Globus pallidus (tissue), 1 donor: Measurements from ENCODE around the gene CHPF.

Experiments
- DNase-seq: peaks from one replicate; pipeline ENCODE4 v3.0.0-alpha.2; 2015; ENCODE audit warnings: low spot score

CHPF gene, protein sequence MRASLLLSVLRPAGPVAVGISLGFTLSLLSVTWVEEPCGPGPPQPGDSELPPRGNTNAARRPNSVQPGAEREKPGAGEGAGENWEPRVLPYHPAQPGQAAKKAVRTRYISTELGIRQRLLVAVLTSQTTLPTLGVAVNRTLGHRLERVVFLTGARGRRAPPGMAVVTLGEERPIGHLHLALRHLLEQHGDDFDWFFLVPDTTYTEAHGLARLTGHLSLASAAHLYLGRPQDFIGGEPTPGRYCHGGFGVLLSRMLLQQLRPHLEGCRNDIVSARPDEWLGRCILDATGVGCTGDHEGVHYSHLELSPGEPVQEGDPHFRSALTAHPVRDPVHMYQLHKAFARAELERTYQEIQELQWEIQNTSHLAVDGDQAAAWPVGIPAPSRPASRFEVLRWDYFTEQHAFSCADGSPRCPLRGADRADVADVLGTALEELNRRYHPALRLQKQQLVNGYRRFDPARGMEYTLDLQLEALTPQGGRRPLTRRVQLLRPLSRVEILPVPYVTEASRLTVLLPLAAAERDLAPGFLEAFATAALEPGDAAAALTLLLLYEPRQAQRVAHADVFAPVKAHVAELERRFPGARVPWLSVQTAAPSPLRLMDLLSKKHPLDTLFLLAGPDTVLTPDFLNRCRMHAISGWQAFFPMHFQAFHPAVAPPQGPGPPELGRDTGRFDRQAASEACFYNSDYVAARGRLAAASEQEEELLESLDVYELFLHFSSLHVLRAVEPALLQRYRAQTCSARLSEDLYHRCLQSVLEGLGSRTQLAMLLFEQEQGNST

DNA sequence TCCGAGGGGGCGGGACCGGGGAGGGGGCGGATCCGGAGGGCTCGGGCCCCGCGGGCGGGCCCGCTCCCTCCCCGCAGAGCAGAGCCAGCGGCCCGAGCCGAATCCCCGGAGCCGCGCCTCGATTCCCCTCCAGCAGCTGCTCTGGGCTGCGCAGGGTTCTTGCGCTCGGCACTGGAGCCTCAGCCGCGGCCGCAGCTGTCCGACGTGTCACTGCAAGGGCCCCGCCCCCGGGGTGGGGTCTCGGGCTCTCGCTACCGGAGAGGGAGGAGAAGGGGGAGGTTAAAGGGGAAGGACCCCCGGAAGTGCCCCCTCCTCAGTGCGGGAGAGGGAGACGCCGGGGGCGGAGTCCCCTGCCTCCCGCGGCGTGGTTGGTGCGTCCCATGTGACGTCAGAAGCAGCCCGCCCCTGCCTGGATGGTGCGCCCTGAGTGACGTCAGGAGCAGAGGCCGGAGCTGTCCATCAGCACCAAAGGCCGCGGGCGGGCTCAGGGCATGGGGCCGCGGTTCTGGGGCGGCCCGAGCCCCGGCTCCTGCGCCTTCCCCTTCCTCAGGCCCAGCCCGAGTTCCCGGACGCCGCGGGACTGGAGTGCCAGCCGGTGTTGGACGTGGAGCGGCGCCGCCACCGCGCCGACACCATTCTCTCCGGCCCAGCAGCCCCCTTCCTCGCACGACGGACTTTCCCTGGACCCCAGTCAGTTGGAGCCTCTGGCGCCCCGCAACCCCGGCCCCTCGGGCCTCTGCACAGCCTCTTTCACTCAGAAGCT lies at the start of gene CHPF, which contains the start of gene TMEM198:
TSS of gene CHPF (minus strand) at position 214 of the 763 bp plus-strand sequence. CDS start 271 bp downstream, outside the sequence.
TSS of gene TMEM198 (plus strand) at position 433 of the 763 bp plus-strand sequence. CDS start 700 bp downstream, outside the sequence.
- peak; percentile 99 for DNase-seq

DNA sequence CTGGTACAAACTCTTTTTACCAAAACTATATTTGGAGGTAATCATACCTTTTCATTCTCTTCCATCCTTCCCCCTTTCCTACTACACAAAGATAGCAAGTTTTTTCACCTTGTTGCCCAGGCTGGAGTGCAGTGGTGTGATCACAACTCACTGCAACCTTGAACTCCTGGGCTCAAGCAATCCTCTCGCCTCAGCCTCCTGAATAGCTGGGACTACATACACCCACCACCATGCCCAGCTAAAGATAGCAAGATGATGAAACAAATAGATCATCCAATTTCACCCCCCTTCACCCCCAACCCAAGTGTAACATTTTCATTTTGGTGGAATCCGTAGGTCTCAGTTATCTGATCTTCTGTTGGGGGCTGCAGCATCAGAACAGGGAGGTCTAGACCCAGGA lies 49.5 kb upstream of the CHPF start:
- no peak for DNase-seq

DNA sequence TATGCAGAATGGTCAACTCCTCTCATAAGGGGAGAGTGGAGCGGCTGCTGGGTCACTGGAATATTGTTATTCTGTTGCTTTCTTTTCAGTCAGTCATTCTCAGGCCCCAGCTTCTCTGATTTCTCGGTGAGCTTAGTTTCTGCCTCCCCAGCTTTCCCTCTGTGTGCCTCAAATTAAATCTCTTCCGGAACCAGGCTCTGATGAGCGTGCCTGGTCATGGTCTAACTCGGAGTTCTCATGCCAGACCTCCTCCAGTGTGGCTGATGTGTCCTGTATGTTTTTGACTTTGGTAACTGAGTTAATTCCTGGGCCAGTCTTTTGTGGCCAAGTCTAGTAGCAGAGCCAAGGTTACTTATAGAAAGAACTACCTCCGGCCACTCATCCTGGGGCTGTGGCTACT lies 49.1 kb upstream of the CHPF start:
- DNase-seq = no peak

DNA sequence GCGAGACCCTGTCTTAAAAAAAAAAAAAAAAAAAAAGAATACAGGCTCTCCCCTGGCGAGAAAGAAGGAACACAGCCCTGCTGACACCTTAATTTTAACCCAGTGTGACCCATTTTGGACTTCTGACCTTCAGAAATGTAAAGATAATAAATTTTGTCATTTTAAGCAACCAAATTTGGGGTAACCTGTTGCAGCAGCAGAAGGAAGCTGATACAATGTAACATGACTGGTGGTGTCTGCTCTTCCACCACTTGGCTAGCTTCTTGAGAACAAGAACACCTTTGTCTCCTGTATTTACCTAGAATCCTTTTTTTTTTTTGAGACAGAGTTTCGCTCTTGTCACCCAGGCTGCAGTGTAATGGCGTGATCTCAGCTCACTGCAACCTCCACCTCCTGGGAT lies 47.5 kb upstream of the CHPF start:
- DNase-seq = no peak

DNA sequence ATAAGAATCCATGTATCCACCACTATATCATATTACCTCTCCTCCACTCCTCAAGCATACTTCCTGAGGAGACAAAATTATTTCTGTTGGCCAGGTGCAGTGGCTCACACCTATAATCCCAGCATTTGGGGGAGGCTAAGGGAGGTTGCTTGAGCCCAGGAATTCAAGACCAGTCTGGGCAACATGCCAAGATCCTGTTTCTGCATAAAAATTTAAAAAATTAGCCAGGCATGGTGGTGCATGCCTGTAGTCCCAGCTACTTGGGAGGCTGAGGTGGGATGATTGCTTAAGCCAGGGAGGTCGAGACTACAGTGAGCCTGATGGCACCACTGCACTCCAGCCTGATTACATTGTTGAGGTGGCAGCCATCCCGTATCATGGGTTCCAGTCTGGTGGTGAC lies 37.7 kb upstream of the CHPF start:
- no peak for DNase-seq

DNA sequence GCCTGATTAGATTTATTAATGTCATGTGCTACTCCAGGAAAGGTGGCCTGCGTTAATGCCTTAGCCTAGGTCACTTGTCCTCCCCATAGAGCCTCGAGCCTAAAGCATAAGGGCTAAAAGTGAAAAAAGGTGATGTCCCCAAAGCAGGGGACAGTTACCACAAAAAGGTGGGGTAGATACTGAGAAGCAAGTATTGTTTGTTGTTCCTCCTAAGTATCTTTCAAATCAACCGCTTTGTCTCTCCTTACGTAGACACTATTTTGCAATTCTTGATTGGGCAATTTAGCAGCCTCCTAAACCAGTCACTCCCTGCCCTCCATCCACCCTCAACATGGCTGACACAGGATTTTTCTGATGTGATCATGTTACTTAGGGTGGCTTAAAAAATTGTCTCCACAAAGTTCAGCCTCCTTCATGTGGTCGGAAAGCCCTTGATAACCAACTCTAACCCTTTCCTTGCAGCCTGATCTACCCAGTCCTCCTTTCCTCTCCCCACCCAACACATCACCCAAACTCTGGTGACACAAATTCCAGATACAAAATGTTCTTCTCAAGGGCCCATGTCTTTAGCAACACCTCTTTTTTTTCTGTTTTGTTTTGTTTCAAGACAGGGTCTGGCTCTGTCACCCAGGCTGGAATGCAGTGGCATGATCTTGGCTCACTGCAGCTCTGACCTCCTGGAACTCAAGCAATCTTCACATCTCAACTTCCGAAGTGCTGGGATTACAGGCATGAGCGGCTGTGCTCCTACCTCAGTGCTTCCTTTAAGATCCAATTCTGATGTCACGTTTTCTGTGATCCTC lies 35.4 kb upstream of the CHPF start:
- DNase-seq = no peak

DNA sequence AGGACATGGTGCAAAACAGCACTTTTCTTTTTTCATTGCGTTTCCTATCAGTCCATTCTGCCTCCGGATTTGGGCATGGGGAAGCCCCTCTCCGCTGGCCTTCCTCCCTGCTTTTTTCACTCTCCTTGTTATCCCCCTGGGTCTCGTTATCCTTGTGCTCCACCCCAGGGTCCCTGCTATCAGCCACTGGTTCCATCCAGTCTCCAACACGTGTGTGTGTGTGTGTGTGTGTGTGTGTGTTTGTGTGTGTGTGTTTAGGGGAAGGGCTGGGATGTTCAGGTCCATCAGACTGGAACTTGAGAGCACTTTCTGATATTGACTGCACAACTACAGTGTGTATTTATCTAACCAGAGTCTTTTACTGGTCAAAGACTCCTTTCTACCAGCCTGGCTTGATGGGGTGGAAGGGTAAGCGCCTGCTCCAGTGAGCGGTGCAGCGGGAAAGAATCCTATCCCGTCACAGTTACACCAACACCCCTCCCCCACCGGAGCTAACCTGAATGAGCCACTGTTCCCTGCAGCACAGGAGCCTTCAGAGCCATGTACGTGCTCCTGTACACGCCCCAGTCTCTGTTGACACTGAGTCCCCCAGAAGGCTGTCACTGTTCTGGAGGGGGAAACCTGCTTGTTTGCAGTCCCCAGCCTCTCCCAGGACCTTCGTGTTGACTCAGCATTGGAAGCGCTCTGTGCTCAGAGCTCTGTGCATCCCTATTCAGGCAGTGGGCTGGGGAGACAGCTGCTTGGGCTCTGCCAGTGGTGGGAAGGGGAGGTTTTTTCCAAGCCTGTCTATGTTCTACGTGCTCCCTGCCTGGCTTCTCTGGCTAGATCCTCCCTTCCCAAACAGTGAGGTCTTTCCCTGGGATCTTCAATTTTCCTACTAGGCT lies 33.1 kb upstream of the CHPF start:
- DNase-seq = no peak

DNA sequence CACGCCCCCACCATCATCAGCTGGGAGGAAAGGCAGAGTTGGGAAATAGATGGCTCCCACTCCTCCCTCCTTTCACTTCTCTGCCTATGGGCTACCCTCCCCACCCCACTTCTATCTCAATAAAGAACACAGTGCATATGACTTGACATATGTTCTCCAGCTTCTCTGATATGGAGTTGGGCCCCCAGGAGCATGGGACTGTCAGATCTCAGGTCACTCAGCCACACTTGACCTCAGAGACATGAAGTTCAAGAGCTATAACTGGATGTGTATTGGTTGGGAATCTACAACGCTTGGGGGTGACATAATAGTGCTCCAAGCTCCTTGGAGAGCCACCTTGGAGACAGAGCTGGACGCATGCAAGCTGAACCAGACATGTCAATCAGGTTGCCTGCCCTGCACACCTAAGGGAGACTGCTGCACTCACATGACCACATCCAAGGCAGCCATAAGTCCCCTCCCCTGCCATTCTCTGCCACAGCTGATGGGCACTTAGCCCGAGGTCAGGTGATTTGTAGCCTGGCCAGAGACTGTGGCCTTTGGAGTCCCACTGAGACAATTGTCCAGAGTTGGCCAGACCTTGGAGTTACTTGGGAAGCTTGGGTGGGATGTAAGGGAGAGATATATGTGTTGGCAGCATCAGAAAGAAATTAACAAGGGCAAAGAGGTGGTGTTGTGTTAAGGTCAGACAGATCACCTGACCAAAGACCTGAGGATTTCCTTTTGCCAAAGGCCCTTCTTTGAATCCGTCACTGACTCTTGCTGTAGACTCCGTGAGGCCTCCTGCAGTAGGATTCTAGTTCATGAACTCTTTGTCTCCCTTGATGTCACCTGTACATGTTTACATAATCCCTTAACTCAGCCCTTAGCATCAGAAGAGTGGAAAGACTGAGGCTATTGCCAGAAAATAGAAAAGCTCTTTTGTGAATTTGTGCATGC lies 32.2 kb upstream of the CHPF start:
- no peak for DNase-seq

DNA sequence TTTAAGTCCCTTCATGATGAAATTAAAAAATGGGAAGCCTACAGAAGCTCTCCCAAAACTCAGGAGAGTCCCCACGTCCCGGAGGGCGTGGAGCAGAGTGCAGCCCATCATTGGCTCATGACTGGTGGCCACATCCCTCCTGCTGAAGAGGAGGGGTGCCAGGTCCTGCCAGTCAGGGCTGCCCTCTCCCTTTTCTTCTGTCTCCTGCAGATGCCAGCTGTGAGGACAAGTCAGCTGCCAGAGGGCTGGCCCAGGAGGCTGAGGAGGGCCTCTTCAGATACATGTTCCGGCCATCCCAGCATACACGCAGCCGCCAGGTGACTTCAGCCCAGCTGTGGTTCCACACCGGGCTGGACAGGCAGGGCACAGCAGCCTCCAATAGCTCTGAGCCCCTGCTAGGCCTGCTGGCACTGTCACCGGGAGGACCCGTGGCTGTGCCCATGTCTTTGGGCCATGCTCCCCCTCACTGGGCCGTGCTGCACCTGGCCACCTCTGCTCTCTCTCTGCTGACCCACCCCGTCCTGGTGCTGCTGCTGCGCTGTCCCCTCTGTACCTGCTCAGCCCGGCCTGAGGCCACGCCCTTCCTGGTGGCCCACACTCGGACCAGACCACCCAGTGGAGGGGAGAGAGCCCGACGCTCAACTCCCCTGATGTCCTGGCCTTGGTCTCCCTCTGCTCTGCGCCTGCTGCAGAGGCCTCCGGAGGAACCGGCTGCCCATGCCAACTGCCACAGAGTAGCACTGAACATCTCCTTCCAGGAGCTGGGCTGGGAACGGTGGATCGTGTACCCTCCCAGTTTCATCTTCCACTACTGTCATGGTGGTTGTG lies 31.1 kb upstream of the CHPF start:
- DNase-seq = no peak

DNA sequence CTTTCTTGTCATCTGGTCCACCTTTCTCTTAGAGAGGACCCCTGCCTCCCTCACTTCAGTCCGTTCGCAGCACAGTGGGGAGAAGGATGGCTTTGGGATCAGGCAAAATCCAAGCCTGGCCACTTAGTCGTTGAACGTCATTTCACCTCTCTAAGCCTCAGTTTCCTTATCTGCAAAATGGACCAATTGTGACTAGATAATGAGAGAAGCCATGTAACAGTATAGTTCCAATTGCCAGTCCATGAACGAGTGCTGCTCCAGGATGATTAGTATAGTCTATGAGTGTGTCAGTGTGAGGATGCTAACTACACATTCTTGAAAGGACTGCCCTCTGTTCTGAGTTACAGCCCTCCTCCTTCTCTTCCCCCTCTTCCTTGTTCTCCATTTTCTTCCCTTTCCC lies 29.6 kb upstream of the CHPF start:
- no peak for DNase-seq

DNA sequence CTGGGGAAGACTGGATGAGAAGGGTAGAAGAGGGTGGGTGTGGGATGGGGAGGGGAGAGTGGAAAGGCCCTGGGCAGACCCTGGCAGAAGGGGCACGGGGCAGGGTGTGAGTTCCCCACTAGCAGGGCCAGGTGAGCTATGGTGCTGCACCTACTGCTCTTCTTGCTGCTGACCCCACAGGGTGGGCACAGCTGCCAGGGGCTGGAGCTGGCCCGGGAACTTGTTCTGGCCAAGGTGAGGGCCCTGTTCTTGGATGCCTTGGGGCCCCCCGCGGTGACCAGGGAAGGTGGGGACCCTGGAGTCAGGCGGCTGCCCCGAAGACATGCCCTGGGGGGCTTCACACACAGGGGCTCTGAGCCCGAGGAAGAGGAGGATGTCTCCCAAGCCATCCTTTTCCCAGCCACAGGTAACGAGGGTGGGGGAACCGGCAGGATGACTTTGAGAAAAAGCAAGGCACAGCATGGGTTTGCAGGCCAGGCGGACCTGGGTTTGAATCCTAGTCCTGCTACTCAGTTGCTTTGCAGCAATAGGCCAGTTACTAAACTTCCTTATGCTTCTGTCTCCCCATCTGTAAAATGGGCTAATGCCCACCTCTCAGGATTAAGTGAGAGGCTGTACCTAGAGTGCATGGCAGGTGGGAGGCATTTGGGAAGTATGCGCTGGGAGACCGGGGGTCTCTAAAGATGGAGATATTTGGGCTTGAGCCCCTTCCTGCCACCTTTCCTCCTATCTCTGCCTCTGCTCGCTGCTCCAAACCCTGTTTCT lies 28.8 kb upstream of the CHPF start, which contains the start of gene INHA:
TSS of gene INHA (plus strand) at position 74 of the 765 bp plus-strand sequence. CDS start at position 139, 65 bp downstream.
- no peak for DNase-seq

DNA sequence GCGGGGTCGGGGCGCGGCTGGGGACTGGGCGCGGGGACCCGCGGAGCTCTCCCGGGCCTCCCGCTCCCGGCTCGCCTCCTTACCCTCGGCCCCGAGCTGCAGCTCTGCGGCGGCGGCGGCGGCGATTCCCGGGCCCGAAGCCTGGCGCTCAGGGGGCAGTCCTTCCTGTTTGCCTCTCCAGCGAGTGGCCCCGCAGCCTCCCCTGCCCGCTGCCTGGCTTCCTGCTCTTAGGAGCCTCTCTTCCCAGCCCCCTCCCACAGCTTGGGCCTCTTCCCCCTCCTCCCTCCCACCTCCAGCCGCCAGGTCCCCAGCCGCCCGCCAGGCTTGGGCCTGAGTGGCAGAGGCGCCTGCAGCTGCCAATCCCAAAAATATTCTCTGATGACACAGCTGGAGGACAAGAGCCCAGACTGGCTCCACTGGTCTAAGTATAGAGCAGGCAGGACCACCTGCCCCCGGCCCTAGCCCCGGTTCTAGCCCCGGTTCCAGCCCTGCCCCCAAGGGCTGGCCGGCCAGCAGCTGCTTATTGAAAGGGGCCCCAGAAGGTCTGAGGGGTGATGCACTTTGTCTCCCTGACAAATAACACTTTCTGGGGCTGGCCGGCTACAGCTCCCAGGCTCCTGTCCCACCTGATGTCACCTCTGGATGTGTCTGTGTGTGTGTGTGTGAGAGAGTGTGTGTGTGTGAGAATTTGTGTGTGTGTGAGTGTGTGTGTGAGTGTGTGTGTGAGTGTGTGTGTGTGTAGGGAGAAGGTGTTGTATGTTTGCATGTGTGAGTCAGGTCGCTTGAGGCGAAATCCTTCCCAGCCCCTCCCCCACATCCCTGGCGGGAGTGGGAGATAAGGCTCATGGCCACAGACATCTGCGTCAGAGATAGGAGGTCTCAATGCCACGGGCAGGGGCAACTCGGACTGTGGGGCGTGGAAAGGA lies 28.0 kb upstream of the CHPF start, which contains the start of gene OBSL1:
TSS of gene OBSL1 (minus strand) at position 229 of the 926 bp plus-strand sequence. CDS start 307 bp downstream, outside the sequence.
- DNase-seq = no peak

DNA sequence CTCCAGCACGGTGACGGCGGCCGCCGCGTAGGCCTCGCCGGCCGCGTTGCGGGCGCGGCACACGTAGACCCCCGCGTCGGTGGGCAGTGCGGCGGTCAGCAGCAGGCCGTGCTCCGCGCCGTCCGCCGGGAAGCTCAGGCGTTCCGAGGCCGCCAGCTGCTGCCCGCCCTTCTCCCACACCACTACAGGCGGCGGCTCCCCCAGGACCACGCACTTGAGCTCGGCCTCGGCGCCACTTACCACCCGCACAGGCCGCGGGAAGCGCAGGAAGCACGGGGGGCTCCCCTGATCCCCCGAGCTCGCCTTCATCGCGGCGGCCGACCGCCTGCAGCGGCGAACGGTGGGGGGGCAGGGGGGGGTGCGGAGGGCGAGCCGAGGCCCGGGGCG lies 27.3 kb upstream of the CHPF start:
- no peak for DNase-seq

DNA sequence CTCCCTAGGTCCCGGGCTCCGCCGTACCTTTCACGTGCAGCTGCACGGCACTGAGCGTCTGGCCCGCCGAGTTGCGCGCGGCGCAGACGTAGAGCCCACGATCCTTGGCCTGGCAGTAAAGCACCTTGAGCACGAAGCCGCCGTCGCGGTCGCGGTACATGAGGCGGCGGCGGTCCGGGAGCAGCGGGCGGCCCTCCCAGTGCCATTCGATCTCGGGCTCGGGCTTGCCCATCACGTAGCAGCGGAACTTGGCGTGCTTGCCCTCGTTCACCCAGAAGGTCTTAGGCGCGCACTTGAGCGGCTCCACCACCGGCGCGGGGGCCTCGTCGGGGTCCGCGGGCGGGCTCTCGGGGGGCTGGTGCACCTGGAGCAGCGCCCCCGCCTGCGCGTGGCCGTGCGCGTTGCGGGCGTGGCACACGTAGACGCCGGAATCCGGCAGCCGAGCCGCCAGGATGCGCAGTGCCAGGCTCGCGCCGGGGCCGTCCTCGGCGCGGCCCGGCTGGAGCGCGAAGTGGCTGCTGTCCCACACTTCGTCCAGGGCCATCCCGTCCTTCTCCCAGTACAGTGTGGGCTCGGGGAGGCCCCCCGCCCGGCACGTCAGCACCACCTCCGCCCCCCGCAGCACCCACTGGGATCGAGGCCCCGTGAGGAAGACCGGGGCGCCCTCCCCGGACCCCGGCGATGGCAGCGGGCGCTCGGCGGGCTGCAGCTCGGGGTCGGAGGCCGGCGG lies 26.8 kb upstream of the CHPF start:
- DNase-seq = no peak

DNA sequence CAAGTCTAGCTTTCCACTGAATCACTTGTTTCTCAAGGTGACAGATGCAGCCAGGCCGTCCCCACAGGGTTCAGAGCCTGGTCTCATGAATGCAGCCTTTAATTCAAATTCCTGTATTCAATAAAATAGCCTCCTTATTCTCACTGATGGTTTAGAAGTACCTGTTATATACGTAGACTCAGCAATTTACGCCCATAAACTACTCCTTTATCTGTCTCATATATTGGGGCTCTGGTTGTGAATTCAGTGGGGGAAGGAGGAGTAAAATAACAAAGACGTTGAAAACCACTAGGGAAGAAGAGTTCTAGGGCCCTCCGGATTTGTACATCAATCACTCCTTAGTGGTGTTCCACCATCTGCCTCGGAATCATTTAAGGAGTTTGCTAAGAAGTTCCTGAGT lies 26.0 kb upstream of the CHPF start:
- DNase-seq = no peak

DNA sequence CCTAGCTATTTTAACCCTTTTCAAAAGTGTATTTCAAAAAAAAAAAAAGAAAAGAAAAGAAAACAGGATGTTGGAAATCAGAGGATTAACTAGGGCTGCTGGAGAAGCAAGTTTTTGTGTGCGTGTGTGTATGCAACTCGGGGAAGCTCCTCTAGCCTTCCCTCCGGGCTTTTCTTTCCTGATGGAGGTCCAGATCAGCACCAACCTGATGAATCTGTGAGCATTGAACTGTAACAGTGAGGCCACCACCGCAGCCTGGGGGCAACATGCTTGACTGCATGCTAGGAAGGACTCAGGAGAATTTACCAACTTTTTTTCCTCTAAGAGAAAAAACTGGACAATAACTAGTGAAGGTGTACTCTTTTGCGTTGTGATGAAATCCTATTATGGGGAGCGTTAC lies 25.4 kb upstream of the CHPF start:
- DNase-seq = no peak
